H9 (cell line): ENCODE results near the gene NFIL3. TPM values are rescaled to one million over a fixed set of nuclear protein-coding genes. Genes with fewer than 3 reads are reported as not detected.

Experiments
- DNase-seq: peaks from one replicate; pipeline ENCODE4 v3.0.0-alpha.2; 2017
- H2AFZ ChIP-seq: one replicate; pipeline ENCODE4 v1.6.1; 2013; ENCODE audit warnings: mild to moderate bottlenecking, low read length, control low read depth, moderate library complexity
- H2AK5ac ChIP-seq: 2 replicates; pipeline ENCODE4 v1.6.1; 2013; ENCODE audit warnings: low read length, control low read depth, mixed read lengths; ENCODE audit not compliant: insufficient read length
- H2BK120ac ChIP-seq: one replicate; pipeline ENCODE4 v1.6.1; 2013; ENCODE audit warnings: low read depth, mild to moderate bottlenecking, low read length, control low read depth, inconsistent platforms; ENCODE audit not compliant: poor library complexity, severe bottlenecking
- H2BK12ac ChIP-seq: 2 replicates; pipeline ENCODE4 v1.6.1; 2013; ENCODE audit warnings: low read length, control low read depth, mixed read lengths, low read depth; ENCODE audit not compliant: insufficient read length
- H2BK15ac ChIP-seq: 2 replicates; pipeline ENCODE4 v1.6.1; 2013; ENCODE audit warnings: low read depth, low read length, control low read depth
- H2BK20ac ChIP-seq: one replicate; pipeline ENCODE4 v1.6.1; 2013; ENCODE audit warnings: low read depth, mild to moderate bottlenecking, low read length, control low read depth, inconsistent platforms; ENCODE audit not compliant: poor library complexity, severe bottlenecking
- H2BK5ac ChIP-seq: 2 replicates; pipeline ENCODE4 v1.6.1; 2013; ENCODE audit warnings: low read length, control low read depth, mixed read lengths; ENCODE audit not compliant: insufficient read length
- H3K14ac ChIP-seq: 2 replicates; pipeline ENCODE4 v1.6.1; 2013; ENCODE audit warnings: low read length, control low read depth; ENCODE audit not compliant: insufficient read depth
- H3K18ac ChIP-seq: 2 replicates; pipeline ENCODE4 v1.6.1; 2013; ENCODE audit warnings: low read depth, mild to moderate bottlenecking, mixed read lengths, low read length, control low read depth; ENCODE audit not compliant: insufficient read length
- H3K23ac ChIP-seq: 2 replicates; pipeline ENCODE4 v1.6.1; 2013; ENCODE audit warnings: low read length, control low read depth, mixed read lengths, low read depth; ENCODE audit not compliant: insufficient read length
- H3K23me2 ChIP-seq: 2 replicates; pipeline ENCODE4 v1.6.1; 2013; ENCODE audit warnings: low read depth, mild to moderate bottlenecking, mixed read lengths, low read length, control low read depth; ENCODE audit not compliant: insufficient read length, poor library complexity, severe bottlenecking
- H3K27ac ChIP-seq: 2 replicates; pipeline ENCODE4 v1.5.1; 2013; ENCODE audit warnings: low read length, control low read depth, mixed read lengths, low read depth; ENCODE audit not compliant: insufficient read length
- H3K27me3 ChIP-seq: 2 replicates; pipeline ENCODE4 v1.6.1; 2013; ENCODE audit warnings: low read length, control low read depth, inconsistent platforms; ENCODE audit not compliant: insufficient read depth
- H3K4ac ChIP-seq: 2 replicates; pipeline ENCODE4 v1.6.1; 2013; ENCODE audit warnings: low read depth, mild to moderate bottlenecking, control low read depth, inconsistent platforms, low read length, moderate library complexity
- H3K4me1 ChIP-seq: 2 replicates; pipeline ENCODE4 v1.6.1; 2013; ENCODE audit warnings: low read length, control low read depth, inconsistent platforms; ENCODE audit not compliant: insufficient read depth
- H3K4me2 ChIP-seq: 2 replicates; pipeline ENCODE4 v1.6.1; 2013; ENCODE audit warnings: low read length, control low read depth, mixed read lengths; ENCODE audit not compliant: insufficient read length, insufficient read depth
- H3K56ac ChIP-seq: 2 replicates; pipeline ENCODE4 v1.6.1; 2013; ENCODE audit warnings: low read depth, mild to moderate bottlenecking, mixed read lengths, low read length, control low read depth; ENCODE audit not compliant: insufficient read length
- H3K79me1 ChIP-seq: 2 replicates; pipeline ENCODE4 v1.6.1; 2013; ENCODE audit warnings: low read depth, mild to moderate bottlenecking, moderate library complexity, low read length, control low read depth, inconsistent platforms; ENCODE audit not compliant: insufficient read depth, poor library complexity, severe bottlenecking
- H3K79me2 ChIP-seq: 2 replicates; pipeline ENCODE4 v1.6.1; 2013; ENCODE audit warnings: low read length, control low read depth, inconsistent platforms; ENCODE audit not compliant: insufficient read depth
- H3K9ac ChIP-seq: 2 replicates; pipeline ENCODE4 v1.6.1; 2013; ENCODE audit warnings: low read length, control low read depth, mixed read lengths; ENCODE audit not compliant: insufficient read length; ENCODE audit errors: extremely low read depth
- H3K9me3 ChIP-seq: one replicate; pipeline ENCODE4 v1.6.1; 2013; ENCODE audit warnings: low read depth, low read length, inconsistent platforms; ENCODE audit not compliant: control insufficient read depth
- H3T11ph ChIP-seq: one replicate; pipeline ENCODE4 v1.6.1; 2013; ENCODE audit warnings: mild to moderate bottlenecking, low read length, control low read depth, inconsistent platforms
- H4K20me1 ChIP-seq: one replicate; pipeline ENCODE4 v1.6.1; 2013; ENCODE audit not compliant: control insufficient read depth, insufficient read length, insufficient read depth
- H4K5ac ChIP-seq: 2 replicates; pipeline ENCODE4 v1.6.1; 2013; ENCODE audit warnings: low read depth, mild to moderate bottlenecking, mixed read lengths, low read length, control low read depth; ENCODE audit not compliant: insufficient read length
- H4K8ac ChIP-seq: replicated peaks from 2 replicates; pipeline ENCODE4 v1.6.1; 2013; ENCODE audit warnings: low read length, control low read depth, mixed read lengths, low read depth; ENCODE audit not compliant: insufficient read length
- H4K91ac ChIP-seq: 2 replicates; pipeline ENCODE4 v1.6.1; 2013; ENCODE audit warnings: low read depth, mild to moderate bottlenecking, moderate library complexity, mixed read lengths, low read length, control low read depth; ENCODE audit not compliant: insufficient read length
- H3K27ac Mint-ChIP-seq, 3 experiments: 2 replicates in 2 of 3; 3 replicates in 1 of 3; pipeline ENCODE4 v1.8.0; 2020 to 2021; ENCODE audit warnings: mixed read lengths in 3 of 3, mild to moderate bottlenecking in 1 of 3, moderate library complexity in 1 of 3
- H3K27me3 Mint-ChIP-seq: 2 replicates; pipeline ENCODE4 v1.8.0; 2021; ENCODE audit warnings: low read depth, mild to moderate bottlenecking, moderate library complexity, mixed read lengths
- H3K36me3 Mint-ChIP-seq, 3 experiments: 2 replicates in 2 of 3; 3 replicates in 1 of 3; pipeline ENCODE4 v1.8.0; 2020 to 2021; ENCODE audit warnings: low read depth in 3 of 3, mixed read lengths in 3 of 3; ENCODE audit not compliant: insufficient read depth in 1 of 3
- H3K4me1 Mint-ChIP-seq, 2 experiments: 2 replicates each; pipeline ENCODE4 v1.8.0; 2020; ENCODE audit warnings: mixed read lengths in 2 of 2
- H3K4me3 Mint-ChIP-seq, 2 experiments: 2 replicates in 1 of 2; 3 replicates in 1 of 2; pipeline ENCODE4 v1.8.0; 2020 to 2021; ENCODE audit warnings: mild to moderate bottlenecking in 2 of 2, mixed read lengths in 2 of 2, moderate library complexity in 1 of 2
- H3K9me3 Mint-ChIP-seq, 2 experiments: 2 replicates in 1 of 2; 3 replicates in 1 of 2; pipeline ENCODE4 v1.8.0; 2020; ENCODE audit warnings: mild to moderate bottlenecking in 2 of 2, mixed read lengths in 2 of 2, moderate library complexity in 1 of 2
- WGBS: extraction: QIAGEN DNeasy Blood & Tissue Kit; methylation state at CpG from one replicate; pipeline ENCODE4 v1.1.7; 2013; ENCODE audit warnings: missing lambda C conversion rate, low lambda C conversion rate, mixed read lengths; ENCODE audit not compliant: insufficient read length; ENCODE audit errors: extremely low coverage; 5-methylcytosine and 5-hydroxymethylcytosine counted together
- total RNA-seq: library from RNA; stranded (reverse); gene quantifications from 2 replicates; pipeline ENCODE4 v1.2.1, GENCODE V29; 2021
- TF ChIP-seq, protein P1 (sequence below): fragments of 200-600 bp; sonication (generic); conservative IDR thresholded peaks from 3 replicates; pipeline ENCODE4 v1.8.0; 2021; ENCODE audit warnings: antibody characterized with exemption, mild to moderate bottlenecking

Gene NFIL3
- total RNA-seq, 1 experiment from 2014 or later = 8.4 TPM

- no CpG with 5 or more reads among the region's 3 CpGs for WGBS
- Histone ChIP-seq H3K18ac (no peak overlapping the region), H3K56ac (no peak overlapping the region), H3K27ac (no peak overlapping the region), H3K23ac (no peak overlapping the region), H2AFZ (no peak overlapping the region), H3K4ac (no peak overlapping the region), H3K14ac (no peak overlapping the region), H4K5ac (no peak overlapping the region), H4K8ac (no peak overlapping the region), H4K20me1 (no peaks in the 10 kb centered on the region), H3K79me1 (no peaks in the 10 kb centered on the region), H3T11ph (no peak overlapping the region), H3K23me2 (no peaks in the 10 kb centered on the region), H3K9ac (no peak overlapping the region), H2BK20ac (no peak overlapping the region), H2BK15ac (no peak overlapping the region), H2BK120ac (no peak overlapping the region), H3K4me2 (no peak overlapping the region), H3K79me2 (no peaks in the 10 kb centered on the region), H3K27me3 (no peaks in the 10 kb centered on the region), H2AK5ac (no peak overlapping the region), H2BK12ac (no peak overlapping the region), H2BK5ac (no peak overlapping the region), H3K4me1 (no peaks in the 10 kb centered on the region), H3K9me3 (no peaks in the 10 kb centered on the region), H4K91ac (no peak overlapping the region)
- H3K36me3 Mint-ChIP-seq = peaks cover 1 to 4% (median 3%) of the 10 kb centered on the region in 3 experiments; a peak in 3 of 7 replicates
- TF ChIP-seq, protein P1, sequence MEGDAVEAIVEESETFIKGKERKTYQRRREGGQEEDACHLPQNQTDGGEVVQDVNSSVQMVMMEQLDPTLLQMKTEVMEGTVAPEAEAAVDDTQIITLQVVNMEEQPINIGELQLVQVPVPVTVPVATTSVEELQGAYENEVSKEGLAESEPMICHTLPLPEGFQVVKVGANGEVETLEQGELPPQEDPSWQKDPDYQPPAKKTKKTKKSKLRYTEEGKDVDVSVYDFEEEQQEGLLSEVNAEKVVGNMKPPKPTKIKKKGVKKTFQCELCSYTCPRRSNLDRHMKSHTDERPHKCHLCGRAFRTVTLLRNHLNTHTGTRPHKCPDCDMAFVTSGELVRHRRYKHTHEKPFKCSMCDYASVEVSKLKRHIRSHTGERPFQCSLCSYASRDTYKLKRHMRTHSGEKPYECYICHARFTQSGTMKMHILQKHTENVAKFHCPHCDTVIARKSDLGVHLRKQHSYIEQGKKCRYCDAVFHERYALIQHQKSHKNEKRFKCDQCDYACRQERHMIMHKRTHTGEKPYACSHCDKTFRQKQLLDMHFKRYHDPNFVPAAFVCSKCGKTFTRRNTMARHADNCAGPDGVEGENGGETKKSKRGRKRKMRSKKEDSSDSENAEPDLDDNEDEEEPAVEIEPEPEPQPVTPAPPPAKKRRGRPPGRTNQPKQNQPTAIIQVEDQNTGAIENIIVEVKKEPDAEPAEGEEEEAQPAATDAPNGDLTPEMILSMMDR = no peak
- H3K27ac Mint-ChIP-seq = no peak overlapping the region
- H3K4me1 Mint-ChIP-seq = peaks cover 2 to 4% of the 10 kb centered on the region in 2 experiments; a peak in 3 of 4 replicates
- no peak for DNase-seq
- no peaks in the 10 kb centered on the region for H3K27me3 Mint-ChIP-seq
- H3K9me3 Mint-ChIP-seq = peaks cover 5 to 7% of the 10 kb centered on the region in 2 experiments; a peak in 2 of 5 replicates
- no peak overlapping the region for H3K4me3 Mint-ChIP-seq
Observed at GRCh38 chr9:91374939-91375338, 48.7 kb downstream of the NFIL3 start.
